ENCODE measurements around the gene OBSCN.

Gene OBSCN

GRCh38 chr1:228339766-228340685 lies 132.2 kb downstream of the OBSCN start:
- TF ChIP-seq JUND (IDR thresholded peaks at IDR 0.05; ENCODE audit: low read depth), result no peak
- DNase-seq (ENCODE audit: low read depth in 1 of 2, low spot score in 1 of 2), result no peak
- in situ Hi-C loops (cut with HindIII; ENCODE audit: low pct_unique_long_range_greater_than_20kb, low sequenced_read_pairs), result no loop called here

GRCh38 chr1:228340686-228341449 lies 133.0 kb downstream of the OBSCN start:
- no peak for DNase-seq (ENCODE audit: low read depth in 1 of 2, low spot score in 1 of 2)
- in situ Hi-C loops (cut with HindIII; ENCODE audit: low pct_unique_long_range_greater_than_20kb, low sequenced_read_pairs), result no loop called here

DNA sequence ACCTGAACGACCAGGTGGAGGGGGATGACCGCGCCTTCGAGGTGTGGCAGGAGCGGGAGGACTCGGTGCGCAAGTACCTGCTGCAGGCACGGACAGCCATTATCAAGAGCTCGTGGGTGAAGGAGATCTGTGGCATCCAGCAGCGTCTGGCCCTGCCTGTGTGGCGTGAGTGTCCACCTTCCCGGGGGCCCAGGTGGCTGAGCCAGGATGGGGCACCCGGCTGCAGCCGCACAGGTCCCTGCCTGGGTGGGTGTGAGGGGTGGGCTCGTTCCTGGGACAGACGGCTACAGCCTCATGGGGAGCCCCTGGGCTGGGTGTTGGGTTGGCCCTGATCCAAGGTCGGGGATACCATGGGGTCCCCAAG lies 133.6 kb downstream of the OBSCN start:
- TF ChIP-seq JUND (IDR thresholded peaks at IDR 0.05; ENCODE audit: low read depth), result no peak
- in situ Hi-C loops (cut with HindIII; ENCODE audit: low pct_unique_long_range_greater_than_20kb, low sequenced_read_pairs), result no loop called here
- no peak for DNase-seq (ENCODE audit: low read depth in 1 of 2, low spot score in 1 of 2)

More at GRCh38 chr1:228340686-228341449, 133.0 kb downstream of the OBSCN start:
- TF ChIP-seq JUND (IDR thresholded peaks at IDR 0.05; ENCODE audit: low read depth), result no peak

DNA sequence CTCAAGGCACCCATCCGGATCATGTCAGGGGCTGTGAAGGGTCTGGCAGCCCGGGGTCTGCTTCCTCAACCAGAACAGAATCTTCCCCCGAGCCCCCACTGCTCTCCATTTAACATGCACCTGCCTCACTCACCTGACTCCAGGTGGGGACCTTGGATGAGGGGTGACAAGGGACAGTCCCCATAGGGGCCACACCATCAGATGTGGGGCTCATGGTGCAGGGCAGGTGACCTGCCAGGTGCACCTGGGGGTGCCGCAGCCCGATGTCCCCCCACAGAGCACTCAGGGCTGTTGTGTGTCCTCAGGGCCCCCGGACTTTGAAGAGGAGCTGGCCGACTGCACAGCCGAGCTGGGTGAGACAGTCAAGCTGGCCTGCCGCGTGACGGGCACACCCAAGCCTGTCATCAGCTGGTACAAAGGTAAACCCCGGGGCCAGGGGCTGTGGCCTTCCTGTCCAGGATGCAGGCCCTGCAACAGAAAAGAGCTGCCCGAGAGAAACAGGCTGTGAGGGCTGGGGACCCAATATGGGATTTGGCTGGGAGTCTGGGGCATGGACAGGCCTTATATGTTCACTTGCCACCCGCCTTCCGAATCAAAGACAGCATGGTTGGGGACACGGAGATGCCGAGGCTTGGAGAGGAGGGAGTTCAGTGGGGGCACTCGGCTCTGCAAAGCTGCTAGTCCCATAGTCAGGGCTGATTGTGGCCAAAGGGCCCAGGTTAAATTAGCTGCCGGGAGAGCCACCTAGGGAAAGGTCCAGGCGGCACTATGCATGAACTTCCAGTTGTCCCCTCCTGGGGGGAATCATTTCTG lies 134.2 kb downstream of the OBSCN start:
- in situ Hi-C loops (cut with HindIII; ENCODE audit: low pct_unique_long_range_greater_than_20kb, low sequenced_read_pairs), result no loop called here
- no peak for DNase-seq (ENCODE audit: low read depth in 1 of 2, low spot score in 1 of 2)
- no peak for TF ChIP-seq JUND (IDR thresholded peaks at IDR 0.05; ENCODE audit: low read depth)

- no peak for DNase-seq (ENCODE audit: low read depth in 1 of 2, low spot score in 1 of 2)
- in situ Hi-C loops (cut with HindIII; ENCODE audit: low pct_unique_long_range_greater_than_20kb, low sequenced_read_pairs), result no loop called here
- no peak for TF ChIP-seq JUND (IDR thresholded peaks at IDR 0.05; ENCODE audit: low read depth)
Observed at GRCh38 chr1:228342627-228343190, 134.9 kb downstream of the OBSCN start.

GRCh38 chr1:228343191-228343661 lies 135.4 kb downstream of the OBSCN start:
- in situ Hi-C loops (cut with HindIII; ENCODE audit: low pct_unique_long_range_greater_than_20kb, low sequenced_read_pairs), result no loop called here
- no peak for TF ChIP-seq JUND (IDR thresholded peaks at IDR 0.05; ENCODE audit: low read depth)
- no peak for DNase-seq (ENCODE audit: low read depth in 1 of 2, low spot score in 1 of 2)

- in situ Hi-C loops (cut with HindIII; ENCODE audit: low pct_unique_long_range_greater_than_20kb, low sequenced_read_pairs), result no loop called here
- no peak for TF ChIP-seq JUND (IDR thresholded peaks at IDR 0.05; ENCODE audit: low read depth)
- DNase-seq (ENCODE audit: low read depth in 1 of 2, low spot score in 1 of 2), result no peak
Observed at GRCh38 chr1:228344631-228345072, 136.8 kb downstream of the OBSCN start.

DNA sequence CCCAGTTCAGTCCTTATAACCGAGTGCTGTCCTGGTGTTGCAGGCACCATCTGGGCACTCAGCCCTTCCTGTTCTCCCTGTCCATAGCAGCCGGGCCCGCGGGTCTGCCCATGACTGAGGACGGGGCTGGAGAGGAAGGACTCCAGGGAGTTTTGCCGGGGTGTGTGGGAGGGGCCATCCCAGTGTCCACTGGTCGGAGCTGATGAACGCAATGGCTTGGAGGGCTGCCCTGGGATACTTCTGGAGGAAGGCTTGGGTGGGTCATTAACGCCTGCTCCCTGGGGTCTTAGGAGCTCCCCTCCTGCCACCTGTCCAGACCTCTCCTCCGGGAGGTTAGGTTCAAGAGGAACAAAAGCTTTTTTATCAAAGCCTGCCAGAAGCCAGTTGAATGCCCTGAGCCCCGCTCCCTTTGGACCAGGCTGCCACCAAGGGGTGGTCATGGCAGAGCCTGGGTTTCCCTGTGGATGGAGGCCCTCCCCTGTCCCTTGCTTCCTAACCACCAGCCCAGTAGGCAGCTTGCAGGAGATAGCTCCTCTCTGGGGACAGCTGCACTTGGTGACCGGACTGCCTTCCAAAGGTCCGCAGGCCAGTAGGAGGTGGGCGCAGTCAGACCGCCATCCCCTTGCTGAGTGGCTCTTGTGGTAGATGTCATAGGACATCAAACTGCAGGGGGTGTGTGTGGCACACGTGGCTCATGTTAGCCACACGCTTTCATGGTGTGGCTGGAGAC lies 137.5 kb downstream of the OBSCN start:
- in situ Hi-C loops (cut with HindIII; ENCODE audit: low pct_unique_long_range_greater_than_20kb, low sequenced_read_pairs), result no loop called here
- no peak for TF ChIP-seq JUND (IDR thresholded peaks at IDR 0.05; ENCODE audit: low read depth)
- no peak for DNase-seq (ENCODE audit: low read depth in 1 of 2, low spot score in 1 of 2)

- TF ChIP-seq JUND (IDR thresholded peaks at IDR 0.05; ENCODE audit: low read depth), result no peak
- DNase-seq (ENCODE audit: low read depth in 1 of 2, low spot score in 1 of 2), result no peak
- in situ Hi-C loops (cut with HindIII; ENCODE audit: low pct_unique_long_range_greater_than_20kb, low sequenced_read_pairs), result no loop called here
Observed at GRCh38 chr1:228346731-228347130, 138.9 kb downstream of the OBSCN start.

DNA sequence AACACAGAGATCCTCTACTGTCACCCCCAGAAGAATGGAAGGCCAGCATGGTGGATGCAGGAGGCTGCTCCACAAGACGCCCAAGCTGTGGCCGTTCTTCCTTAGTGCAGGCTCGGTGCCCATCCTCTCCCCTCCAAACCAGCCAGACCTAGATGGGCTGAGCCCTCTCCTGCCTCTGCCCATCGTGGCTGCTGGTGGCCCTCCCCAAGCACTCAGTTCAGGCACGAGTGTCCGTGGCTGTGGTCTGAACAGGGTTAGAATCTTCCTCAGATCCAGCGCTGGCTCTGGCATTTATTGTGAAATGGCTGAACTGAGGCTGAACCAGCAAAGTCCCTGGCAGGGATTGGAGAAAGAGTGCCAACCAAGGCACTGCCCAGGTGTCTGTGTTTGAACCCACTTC lies 139.3 kb downstream of the OBSCN start:
- no peak for DNase-seq (ENCODE audit: low read depth in 1 of 2, low spot score in 1 of 2)
- in situ Hi-C loops (cut with HindIII; ENCODE audit: low pct_unique_long_range_greater_than_20kb, low sequenced_read_pairs), result no loop called here
- TF ChIP-seq JUND (IDR thresholded peaks at IDR 0.05; ENCODE audit: low read depth), result no peak

- in situ Hi-C loops (cut with HindIII; ENCODE audit: low pct_unique_long_range_greater_than_20kb, low sequenced_read_pairs), result no loop called here
- no peak for TF ChIP-seq JUND (IDR thresholded peaks at IDR 0.05; ENCODE audit: low read depth)
- no peak for DNase-seq (ENCODE audit: low read depth in 1 of 2, low spot score in 1 of 2)
Observed at GRCh38 chr1:228348708-228349467, 141.0 kb downstream of the OBSCN start.
